Measurements from ENCODE around the gene ABHD15.

Gene ABHD15

DNA sequence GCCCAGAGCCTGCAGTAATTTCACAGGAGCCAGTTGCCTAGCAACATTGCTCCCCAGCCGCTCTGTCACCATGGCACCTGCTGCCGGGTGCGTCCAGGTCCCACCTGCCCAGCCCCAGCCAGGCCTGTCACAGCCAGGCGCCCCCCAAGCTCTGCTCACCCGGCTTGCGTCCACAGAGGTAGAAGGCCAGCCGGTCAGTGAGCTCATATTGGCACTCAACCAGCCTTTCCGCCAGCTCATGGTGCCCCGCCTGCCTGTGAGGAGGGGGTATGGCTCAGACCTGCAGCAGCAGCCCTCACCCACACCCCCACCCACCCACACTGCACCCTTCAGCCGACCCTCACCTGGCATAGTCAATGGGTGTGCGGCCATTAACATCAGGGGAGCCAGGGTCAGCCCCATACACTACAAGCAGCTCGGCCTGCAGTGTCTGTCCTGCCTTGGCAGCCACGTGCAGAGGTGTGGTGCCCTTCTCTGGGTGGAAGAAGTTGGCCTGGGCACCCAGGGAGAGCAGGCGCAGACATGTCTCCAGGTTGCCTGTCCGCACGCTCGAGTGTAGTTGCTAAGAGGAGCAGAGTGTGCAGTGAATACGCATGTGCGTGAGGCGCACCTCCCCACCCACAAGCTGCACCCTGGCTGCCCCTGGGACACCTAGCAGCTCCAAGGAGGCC, 14.9 kb upstream of the ABHD15 start:
- DNase-seq = no peak

DNA sequence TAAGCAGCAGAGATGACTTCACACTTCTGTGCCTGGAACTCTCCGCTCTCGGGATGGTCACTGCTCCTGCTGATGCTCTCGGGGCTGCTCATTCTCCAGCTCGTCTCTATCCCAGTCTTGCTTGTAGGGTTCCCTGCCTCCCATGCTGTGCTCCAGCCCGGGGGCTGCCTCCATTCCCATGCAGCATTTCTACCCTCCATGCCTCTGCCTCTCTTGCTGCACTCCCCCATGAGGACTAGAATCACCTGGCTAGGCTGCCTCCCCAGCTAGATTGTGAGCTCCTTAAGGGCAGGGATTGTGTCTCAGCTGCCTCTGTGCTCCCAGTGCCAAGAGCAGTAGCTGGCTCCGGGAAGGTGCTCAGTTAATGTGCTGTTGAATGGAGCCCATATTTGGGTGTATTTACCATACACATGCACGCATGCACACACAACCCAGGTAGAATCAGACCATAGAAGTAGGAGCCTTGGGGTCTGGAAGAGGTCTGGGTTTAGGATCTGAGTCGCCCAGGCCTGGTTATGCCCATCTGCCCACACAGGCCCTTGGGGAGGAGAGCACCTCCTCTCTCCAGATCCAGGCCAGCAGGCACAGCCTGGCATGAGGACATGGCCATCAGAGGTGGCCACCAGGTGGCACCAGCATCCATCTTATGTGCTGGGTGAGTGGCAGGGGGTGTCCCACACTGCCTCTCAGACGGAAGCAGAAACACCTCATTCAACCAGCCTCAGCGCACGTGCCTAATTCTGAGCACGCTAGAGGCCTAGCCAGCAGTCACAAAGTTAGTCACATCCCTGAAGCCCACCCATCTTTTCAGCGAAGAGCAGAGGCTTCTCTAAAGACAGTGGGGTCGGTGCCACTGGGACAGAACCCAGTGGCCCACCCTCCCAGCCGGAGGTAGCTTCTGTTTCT, 13.3 kb upstream of the ABHD15 start:
- peak; percentile 92 for DNase-seq

GRCh38 chr17:29578626-29579485, 12.0 kb upstream of the ABHD15 start:
- no peak for DNase-seq

DNA sequence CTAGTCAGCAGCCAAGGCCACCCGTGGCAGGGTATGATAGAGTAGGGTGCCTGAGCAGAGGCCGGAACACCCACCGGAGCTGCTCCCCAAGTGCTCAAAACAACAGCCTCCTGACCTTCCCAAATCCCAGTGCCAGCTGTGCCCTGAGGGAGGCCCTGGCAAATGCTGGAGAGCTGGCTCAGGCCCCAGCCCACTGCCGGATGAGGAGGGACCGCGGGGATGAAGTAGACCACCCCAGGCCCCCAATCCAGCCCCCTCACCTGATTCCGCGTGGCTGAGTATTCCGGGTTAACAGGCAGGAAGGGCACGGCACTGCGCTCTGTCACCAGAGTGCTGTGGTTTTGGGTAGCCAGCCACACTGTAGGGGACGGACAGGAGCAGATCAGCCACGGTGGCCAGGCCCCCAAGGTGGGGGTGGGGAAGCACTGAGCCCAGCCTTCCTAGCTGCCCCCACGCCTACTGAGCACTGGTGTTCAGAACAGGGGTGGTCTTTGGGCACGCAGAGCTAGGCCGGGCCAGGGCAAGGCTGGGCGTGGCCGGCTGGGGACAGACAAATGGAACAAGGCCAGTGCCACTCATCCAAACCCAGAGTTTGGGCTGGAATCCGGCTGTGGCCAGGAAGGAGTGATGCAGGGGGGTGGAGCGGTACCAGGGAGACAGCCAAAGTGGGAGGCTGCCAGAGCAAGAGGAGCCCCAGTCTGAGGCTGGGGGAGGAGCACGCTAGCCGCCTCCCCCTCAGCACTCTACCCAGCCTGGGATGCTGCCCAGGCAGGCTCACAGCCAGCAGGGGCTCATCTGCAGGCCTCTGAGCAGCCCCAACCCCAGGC, 10.8 kb upstream of the ABHD15 start:
- DNase-seq = no peak

- DNase-seq = no peak
These were observed 10.1 kb upstream of the ABHD15 start for GRCh38 chr17:29577001-29577370.

DNA sequence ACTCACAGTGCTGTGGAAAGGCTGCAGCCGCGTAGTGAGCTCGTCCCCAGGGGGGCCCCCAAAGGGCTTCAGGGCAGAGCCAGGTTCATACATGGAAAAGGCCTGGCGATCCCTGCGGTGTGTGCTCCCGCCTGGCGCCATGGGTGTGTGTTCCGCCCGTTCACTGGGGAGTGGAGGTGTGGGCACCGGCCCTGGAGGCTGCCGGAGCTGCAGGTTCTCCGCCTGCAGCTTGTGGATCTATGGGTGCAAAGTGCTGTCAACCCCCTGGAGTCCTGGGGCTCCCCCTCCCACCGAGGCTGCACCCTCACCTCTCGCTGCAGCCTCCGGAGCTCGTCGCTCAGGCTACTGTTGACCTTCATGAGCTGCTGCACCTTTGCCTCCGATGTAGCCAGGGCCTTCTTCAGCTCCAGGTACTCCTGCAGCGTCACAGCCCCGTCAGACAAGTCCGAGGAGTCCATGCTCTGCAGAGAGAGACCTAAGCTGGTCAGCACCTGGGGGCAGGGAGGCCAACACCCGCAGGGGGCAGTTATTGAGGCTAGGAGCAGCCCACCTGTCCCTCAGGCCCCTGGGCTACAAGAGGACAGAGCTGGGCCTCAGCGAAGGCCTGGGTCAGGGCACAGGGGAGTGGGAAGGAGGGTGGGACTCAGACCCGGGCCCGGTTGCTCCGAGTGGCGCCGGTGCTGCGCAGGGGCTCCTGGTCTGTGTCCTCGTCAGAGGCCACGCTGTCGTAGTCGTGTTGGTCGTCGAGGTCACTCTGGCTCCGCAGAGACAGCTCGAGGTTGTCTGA, 9.6 kb upstream of the ABHD15 start:
- no peak for DNase-seq

DNA sequence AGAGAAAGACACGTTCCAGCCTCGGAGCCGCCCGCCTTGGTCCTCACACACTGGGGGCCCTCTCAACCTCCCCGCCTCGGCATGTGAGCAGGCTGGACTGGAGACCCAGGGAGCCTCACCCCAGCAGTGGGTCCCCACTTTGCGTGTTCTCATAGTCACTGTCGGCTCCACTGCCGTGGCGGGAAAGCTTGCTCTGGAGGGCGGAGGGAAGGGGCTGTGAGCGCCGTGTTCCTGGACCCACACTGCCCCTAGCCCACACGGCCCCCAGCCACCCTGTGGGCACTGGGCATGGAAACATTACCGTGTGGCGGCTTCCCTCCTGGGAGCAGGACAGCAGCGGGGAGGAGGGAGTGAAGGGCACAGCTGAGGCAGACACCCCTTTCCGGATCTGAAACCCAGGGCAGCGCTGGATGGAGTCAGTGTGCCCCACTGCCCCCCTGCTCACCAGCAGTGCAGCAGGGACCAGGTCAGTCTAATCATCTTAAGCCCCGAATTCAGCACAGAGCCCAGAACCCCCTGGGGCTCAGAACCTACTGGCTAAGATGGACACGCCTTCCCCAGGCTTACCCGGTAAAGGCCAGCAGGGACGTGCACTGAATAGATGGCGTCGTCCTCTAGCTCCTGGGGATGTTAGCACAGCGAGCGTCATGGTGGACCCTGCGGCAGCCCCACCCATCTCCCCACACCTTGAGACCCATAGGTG, 8.8 kb upstream of the ABHD15 start:
- no peak for DNase-seq

DNA sequence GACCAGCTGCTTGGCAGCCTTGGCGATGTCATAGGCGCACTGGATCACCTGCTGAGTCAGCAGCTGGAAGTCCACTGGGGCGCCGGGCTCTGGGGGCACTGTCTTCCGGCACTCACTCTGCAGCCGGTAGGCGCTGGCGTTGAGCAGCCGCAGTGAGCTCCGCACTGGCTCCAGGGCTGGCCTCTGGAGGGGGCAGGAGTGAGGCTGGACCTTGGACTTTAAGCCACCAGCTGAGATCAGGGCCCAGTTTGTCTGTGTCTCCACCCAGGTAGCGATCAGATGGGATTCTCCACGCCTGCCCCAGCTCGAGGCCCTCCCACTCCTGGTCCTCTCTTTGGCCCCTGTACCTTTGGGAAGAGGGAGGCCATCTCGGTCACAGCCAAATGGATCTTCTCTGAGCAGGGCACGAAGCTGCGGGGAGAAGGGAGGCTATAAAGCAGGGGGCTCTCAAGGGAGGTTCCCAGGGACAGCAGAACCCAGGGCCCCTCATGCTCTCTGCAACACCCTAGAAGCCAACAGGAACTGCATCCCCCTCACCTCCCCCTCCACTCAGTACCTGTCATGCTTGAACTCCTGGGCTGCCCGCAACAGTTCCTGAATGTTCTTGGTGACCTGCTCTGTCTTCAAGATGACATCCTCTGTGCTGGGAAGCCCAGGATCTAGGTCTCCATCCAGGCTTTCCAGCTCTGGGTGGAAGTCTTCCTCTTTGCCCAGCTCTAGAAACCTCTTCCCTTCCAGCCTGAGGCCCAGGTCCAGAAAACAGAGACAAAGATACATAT, 8.1 kb upstream of the ABHD15 start:
- DNase-seq = no peak

GRCh38 chr17:29573871-29574731, 7.3 kb upstream of the ABHD15 start:
- no peak for DNase-seq

DNA sequence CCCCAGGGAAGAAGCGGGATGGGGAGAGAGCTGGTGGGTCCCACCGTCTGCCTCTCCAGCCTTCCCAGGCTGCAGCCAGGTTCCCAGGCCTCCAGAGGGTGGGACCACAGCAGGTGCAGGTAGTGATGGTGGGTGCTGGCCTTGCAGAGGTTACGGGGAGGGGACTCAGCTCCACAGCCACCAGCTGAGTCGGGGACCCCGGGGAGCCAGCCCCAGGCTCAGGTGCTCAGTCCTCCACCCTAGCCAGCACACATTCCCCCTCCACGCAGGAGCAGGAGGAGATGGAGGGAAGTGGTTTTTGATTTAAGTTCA, 6.7 kb upstream of the ABHD15 start:
- no peak for DNase-seq

DNA sequence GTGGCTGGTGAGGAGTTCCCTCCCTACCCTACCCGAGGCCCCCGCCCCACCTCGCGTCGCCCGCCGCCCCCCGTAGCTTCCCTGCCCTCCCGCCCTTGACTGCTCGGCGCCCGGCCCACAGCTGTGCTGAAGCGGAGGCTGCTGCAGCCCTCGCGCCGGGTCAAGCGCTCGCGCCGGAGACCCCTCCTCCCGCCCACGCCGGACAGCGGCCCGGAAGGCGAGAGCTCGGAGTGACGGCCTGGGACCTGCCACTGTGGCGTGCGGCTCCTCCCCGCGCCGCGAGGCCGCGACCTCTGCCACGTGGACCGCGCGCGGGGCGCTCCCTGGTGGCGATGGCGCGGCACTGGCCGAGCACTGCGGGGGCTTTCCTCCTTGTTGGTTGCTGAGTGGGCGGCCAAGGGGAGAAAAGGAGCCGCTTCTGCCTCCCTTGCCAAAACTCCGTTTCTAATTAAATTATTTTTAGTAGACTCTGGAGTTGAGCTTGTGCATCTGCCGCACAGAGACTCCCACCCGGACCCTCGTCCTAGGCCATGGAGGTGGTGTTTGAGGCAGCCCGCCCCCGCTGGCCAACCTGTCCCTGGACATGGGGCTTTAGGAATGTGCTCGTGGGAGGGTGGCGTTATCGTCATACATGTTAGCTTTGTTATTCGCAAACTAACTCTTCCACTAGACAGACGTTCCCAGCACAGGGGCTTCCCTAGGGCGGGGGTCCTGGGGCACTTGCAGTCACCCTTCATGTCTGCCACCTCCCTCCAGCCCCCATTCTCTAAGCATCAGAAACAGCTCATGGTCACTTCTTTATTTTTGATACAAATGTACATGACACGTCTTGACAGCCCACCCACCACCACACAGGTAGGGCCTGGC, 6.1 kb upstream of the ABHD15 start:
- peak; percentile 55 for DNase-seq

DNA sequence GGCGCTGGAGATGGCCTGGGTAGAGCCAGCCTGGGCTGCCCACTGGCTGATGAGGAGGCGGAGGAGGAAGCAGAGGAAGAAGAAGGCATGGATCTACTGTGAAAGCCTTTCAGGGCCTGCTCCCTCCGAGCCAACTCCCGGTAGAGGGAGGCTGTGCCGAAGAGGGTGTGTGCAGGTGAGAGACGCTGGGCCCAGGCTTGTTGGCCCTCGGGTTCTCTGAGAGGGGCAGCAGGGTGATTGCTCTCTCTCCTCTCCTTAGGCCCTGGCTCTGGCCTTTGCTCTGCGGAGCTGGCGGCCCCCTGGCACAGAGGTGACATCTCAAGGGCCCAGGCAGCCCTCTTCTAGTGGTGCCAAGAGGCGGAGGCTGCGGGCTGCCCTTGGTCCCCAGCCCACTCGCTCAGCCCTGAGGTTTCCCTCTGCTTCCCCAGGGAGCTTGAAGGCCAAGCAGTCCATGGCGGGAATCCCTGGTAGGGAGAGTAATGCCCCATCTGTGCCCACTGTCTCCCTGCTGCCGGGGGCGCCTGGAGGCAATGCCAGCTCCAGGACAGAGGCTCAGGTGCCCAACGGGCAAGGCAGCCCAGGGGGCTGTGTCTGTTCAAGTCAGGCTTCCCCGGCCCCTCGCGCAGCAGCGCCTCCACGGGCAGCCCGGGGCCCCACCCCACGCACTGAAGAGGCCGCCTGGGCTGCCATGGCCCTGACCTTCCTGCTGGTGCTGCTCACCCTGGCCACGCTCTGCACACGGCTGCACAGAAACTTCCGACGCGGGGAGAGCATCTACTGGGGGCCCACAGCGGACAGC, 5.2 kb upstream of the ABHD15 start:
- no peak for DNase-seq

DNA sequence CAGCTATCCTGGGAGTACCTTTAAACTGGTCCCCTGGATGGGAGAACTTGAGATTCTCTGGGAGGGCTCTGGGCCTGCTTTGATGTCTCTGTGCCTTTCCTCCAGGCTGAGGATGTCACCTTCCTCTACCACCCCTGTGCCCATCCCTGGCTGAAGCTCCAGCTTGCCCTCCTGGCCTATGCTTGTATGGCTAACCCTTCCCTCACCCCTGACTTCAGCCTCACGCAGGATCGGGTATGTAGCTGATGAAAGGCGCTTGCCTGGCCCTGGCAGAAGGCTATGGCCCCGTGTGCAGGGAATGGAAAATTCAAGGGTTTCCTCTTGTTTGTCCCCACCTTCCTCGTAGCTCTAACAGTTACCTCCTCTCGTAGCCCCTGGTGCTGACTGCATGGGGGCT, 4.6 kb upstream of the ABHD15 start:
- no peak for DNase-seq

- DNase-seq = no peak
These were observed 3.7 kb upstream of the ABHD15 start for GRCh38 chr17:29570521-29570920.

DNA sequence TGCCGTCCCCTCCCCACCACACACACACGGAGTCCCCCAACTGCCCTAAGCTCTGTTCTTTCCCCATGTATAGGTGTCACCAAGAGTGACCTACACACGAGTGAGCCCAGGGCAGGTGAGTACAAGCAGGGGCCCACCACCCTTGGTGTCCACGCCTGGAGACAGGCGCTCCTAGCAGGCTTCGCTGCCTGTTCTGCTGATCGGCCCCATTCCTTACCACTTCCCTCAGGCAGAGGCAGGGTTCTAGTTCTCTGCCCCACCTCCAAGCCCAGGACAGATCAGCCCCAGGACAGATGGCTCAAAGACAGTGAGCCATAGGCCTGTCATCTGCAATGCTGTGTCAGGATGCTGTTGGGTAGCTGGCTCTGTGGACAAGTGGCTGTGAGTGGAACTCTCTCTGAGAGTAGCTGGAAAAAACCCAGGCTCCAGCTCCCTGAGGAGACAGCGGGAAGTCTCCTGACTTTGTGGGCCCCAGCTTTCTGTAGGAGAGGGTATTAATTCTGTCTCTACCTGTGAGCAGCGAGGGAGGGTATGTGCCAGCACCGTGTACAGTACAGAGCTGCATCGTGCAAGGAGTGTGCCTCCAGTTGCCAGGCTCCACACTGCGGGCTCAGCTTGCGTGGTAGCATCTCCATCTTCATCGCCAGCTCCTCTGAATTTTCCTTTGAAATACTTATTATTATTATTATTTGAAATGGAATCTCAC, 2.6 kb upstream of the ABHD15 start:
- DNase-seq = no peak

- DNase-seq = peak; percentile 93
These were observed 1.8 kb upstream of the ABHD15 start, which contains the start of gene TP53I13 for GRCh38 chr17:29568331-29569244. Gene TP53I13, plus strand, starts transcription at chr17:29568701. Its CDS starts 58 bp downstream, at chr17:29568759.
